Stimulated activated CD4-positive, alpha-beta T cell treated with anti-CD3 and anti-CD28 coated beads, TNF-alpha, amount 100 ng/mL, for 1 hour (primary cell): ENCODE data around the gene AUTS2.

Source experiments
- DNase-seq, 3 donors: peaks; one replicate each; pipeline ENCODE4 v3.0.0-alpha.2; 2020; ENCODE audit warnings: low read depth in 3 of 3, low spot score in 1 of 3

The AUTS2 gene

GRCh38 chr7:69598081-69598486 lies at the start of gene AUTS2:
Gene AUTS2, plus strand, starts transcription at chr7:69598475. Its CDS starts 1,179 bp downstream, at chr7:69599654.
- DNase-seq: peak in 2 of 3 donors; percentile 13 to 28

- DNase-seq: no peak
Measured at GRCh38 chr7:69550991-69551390, 47.3 kb upstream of the AUTS2 start.

DNA sequence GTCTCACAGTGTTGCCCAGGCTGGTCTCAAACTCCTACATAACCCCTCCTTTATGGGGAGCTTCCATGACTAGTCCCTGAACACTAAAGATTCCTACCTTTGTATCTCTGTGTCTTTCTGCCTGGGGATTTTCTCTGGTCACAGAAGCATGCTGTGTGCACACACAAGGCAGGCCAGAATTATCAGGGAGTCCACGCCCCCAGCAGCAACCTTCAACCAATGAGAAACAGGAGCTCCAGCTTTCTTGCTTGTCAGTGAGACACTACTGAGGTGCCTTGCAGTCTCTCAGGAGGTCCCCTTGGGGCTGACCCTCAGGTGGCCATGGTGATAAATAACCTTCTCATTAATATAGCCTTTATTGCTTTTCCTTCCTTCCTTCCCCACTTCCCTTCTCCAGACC lies 45.1 kb upstream of the AUTS2 start:
- DNase-seq: no peak

- no peak for DNase-seq
Measured at GRCh38 chr7:69561266-69561960, 36.9 kb upstream of the AUTS2 start.

GRCh38 chr7:69564454-69565417 lies 33.5 kb upstream of the AUTS2 start:
- DNase-seq: no peak

DNA sequence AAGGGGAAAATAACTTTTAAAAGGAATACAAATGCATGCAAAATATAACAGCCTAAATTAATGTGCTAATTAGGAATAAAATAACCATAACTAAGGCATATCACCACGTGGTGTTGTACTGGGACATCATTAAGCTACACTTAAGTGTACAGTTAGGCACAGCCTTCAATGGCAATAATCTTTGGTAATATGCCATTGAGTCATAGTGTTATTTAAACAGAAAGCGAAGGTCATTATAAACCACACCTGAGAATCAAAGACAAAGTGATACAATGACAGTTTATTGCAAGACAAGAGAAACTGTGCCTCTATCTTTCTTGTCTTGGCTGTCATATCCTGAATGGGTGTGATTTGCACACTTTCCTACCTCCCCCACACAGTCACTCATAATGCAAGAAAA lies 30.5 kb upstream of the AUTS2 start:
- DNase-seq: no peak

- no peak for DNase-seq
Measured at GRCh38 chr7:69568266-69568665, 30.0 kb upstream of the AUTS2 start.

DNA sequence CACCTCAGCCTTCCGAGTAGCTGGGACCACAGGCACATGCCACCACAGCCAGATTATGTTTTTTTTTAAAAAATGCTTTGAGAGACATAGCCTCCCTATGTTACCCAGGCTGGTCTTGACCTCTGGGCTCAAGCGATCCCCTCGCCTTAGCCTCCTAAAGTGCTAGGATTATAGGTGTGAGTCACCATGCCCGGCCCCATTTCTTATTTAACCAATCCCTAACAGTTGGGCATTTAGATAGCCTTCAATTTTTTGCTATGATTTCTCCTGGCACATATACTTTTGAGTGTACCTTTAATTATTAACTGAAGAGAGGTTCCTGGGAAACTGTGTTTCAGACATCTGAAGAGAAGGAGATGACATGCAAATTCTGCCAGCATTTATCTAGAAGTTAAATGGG lies 22.6 kb upstream of the AUTS2 start:
- no peak for DNase-seq

GRCh38 chr7:69577221-69577620 lies 21.1 kb upstream of the AUTS2 start:
- no peak for DNase-seq

DNA sequence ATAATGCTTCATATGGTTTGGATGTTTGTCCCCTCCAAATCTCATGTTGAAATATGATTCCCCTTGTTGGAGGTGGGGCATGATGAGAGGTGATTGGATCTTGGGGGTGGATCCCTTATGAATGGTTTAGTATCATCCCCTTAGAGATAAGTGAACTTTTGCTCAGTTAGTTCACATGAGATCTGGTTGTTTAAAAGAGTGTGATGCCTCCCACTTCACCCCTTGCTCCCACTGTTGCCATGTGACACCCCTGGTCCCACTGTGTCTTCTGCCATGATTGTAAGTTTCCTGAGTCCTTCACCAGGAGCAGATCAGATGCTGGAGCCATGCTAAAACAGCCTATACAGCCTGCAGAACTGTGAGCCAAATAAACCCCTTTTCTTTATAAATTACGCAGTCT lies 13.1 kb upstream of the AUTS2 start:
- no peak for DNase-seq

DNA sequence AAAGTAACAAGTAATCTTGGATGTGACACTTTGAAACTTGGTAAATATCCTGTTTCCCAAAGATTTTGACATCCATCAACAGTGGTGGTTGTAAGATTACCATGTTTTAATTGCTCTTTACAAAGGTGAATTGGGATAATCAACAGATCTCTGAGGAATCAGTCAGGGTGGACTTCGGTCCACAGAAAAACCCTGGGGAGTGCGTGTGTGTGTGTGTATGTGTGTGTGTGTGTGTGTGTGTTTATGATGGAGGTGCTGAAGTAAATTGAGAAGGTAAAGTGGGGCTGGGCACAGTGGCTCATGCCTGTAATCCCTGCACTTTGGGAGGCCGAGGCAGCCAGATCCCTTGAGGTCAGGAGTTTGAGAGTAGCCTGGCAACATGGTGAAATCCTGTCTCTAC lies 12.0 kb upstream of the AUTS2 start:
- DNase-seq: no peak

DNA sequence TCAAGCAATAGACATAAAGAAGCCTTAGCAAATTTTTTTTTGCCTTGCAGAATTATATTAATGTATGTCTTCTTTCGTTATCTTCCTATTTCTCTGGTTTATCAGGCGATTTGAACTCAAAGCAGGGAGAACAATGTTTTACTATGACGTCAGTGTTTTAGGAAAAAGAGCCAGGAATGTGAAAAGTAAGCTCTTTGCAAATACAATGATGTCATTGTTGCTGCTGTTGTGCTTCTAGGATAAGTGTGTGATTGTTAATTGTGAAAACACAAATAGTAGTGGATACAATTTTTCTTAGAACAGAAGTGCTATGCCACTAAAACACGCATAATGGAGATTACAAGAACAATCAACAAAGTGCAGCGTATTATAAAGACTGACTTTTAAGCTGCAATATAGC lies 9.5 kb upstream of the AUTS2 start:
- DNase-seq: no peak

DNA sequence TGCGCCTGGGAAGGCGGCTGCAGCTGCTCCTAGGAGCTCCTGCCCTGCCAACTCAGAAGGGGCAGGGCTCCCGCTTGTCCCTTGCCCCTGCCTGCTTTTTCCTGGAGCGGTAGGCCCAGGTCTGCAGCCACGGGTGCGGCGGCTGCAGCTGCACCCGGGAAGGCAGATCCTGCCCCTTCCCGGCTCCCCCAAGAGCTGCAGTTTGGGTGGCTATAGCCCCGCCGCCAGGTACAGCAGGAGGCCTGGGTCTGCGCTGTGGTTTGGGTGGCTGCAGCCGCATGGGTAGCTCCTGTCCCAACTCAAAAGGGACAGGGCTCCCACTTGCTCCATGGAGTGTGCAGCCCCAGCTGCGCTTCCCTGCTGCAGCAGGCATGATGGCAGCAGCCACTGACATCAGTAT lies 6.5 kb upstream of the AUTS2 start:
- no peak for DNase-seq

GRCh38 chr7:69593511-69593910 lies 4.8 kb upstream of the AUTS2 start:
- no peak for DNase-seq

DNA sequence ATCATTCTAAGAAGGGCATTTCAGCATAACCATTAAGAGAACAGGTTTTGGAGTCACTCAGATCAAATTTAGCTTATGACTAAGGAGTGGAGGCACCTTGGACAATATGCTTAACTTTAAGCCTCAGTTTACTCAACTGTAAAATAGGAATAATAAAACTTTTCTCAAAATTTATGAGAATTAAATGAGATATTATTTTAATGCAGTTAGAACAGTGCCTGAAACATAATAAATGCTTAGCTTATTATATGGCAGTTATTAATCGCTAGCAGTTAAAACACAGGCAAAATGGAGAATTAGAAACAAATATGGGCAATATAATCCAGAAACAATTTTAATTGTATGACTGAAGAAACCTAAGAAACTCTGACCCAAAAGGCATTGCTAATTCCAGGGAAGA lies 2.9 kb upstream of the AUTS2 start:
- no peak for DNase-seq

DNA sequence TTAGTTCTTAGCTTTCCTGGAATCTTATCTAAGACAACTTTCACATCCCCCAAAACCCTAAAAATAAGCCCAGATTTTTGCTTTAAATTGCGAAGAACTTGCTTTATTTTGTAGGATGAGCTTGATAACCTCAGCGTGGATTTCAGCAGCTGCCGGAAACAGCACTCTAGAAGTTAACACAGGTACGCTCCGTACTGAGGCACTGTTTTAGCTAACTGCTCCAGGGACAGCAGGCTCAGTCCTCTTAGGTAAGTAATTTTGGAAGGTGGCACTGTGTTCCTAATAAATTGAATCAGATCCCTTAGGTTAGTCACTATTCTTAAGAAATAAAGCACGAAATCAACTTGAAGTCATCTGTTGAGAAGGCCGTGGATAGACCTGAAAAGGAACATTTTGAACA lies 2.2 kb upstream of the AUTS2 start:
- no peak for DNase-seq

DNA sequence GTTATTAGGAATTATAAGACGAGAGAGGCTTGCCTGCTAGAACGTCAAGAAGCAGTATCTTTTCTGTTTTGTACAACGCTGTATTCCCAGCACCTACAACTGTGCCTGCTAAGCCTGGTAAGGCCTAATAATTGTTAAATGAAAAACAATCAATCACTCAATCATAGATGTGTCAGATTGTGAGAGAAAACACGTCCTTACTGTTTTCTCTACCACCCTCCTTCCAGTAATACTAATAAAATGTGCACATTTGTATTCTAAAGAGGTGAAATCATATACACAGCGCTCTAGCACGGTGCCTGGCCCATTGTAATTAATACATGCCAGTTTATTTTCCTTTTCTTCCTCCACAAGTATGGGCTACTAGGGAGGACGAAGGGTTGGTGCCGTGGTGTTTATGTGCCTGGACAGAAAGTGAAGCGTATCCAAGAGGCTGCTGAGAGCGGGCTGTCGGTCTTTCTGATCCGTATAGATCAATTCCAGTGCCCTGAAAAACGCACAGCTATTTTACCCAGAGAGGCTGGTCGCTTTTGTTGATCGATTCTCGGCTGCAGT lies 1.5 kb upstream of the AUTS2 start:
- no peak for DNase-seq

DNA sequence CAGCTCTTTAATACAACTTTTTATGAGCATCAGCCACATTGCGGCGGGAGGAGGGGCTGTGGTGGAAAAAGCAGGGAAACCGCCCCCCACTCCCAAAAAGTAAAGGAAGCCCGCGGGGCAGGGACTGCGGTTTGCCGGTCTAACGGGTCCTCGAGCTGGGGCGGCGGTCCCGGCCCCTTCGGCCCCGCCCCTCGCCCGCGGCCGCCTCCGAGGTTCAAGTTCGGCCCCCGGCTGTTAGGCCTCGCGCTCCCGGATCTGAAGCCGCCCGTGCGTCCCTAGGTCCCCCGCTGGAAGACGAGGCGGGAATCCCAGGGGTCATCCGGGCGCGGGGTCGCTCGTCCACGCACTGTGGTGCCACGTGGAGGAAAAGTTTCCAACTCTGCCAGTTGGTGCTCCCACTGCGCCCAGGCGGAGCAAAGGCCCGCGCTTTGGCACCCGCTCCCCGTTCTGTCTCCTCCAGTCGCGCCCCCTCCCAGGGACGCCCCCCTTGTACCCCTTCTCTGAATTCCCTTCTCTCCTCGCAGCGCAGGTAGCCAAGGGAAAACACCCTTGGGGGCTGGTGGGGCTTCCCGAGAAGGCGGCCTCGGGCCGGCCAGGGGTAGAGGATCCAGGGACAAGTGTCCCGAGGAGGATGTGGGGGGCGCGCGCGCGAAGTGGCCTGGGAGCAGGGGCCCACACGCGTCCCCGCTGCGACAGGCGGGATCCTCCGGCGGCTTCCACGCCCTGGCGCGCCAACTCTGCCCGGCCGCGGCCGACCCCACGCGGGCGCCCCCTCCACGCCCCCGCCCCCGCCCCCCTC lies 798 bp upstream of the AUTS2 start:
- no peak for DNase-seq

GRCh38 chr7:69598487-69599285 lies 411 bp downstream of the AUTS2 start:
- no peak for DNase-seq

DNA sequence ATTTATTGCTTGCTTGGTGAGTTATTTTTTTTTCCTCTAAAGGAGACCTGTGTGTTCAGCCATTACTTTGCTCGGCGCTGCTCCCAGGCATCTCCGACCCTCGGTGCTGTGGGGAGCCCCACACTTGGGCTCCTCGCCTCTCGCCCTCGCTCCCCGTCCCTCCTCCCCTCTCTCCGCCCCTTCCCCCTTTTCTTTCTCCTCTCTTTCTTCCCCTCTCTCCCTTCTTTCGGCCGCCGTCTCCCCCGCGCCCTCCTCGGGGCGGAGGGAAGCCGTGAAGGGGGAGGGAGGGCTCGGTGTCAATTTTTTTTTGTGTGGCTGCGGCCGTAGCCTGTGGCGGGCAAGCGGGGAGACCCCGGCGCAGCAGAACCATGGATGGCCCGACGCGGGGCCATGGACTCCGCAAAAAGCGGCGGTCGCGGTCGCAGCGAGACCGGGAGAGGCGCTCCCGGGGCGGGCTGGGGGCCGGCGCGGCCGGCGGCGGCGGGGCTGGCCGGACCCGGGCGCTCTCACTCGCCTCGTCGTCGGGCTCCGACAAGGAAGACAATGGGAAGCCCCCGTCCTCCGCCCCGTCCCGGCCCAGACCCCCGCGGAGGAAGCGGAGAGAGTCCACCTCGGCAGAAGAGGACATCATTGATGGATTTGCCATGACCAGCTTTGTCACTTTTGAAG lies 1.1 kb downstream of the AUTS2 start:
- no peak for DNase-seq
